GM18520 (cell line): ENCODE data around the gene CDH23.
A peak's percentile ranks its signal among the peaks of the same experiment; 100 is the strongest.

Source experiments
- ATAC-seq: cut with Tn5 transposase; IDR thresholded peaks from one replicate; pipeline ENCODE4 v1.9.1; 2021; ENCODE audit not compliant: unreplicated experiment

CDH23 gene

DNA sequence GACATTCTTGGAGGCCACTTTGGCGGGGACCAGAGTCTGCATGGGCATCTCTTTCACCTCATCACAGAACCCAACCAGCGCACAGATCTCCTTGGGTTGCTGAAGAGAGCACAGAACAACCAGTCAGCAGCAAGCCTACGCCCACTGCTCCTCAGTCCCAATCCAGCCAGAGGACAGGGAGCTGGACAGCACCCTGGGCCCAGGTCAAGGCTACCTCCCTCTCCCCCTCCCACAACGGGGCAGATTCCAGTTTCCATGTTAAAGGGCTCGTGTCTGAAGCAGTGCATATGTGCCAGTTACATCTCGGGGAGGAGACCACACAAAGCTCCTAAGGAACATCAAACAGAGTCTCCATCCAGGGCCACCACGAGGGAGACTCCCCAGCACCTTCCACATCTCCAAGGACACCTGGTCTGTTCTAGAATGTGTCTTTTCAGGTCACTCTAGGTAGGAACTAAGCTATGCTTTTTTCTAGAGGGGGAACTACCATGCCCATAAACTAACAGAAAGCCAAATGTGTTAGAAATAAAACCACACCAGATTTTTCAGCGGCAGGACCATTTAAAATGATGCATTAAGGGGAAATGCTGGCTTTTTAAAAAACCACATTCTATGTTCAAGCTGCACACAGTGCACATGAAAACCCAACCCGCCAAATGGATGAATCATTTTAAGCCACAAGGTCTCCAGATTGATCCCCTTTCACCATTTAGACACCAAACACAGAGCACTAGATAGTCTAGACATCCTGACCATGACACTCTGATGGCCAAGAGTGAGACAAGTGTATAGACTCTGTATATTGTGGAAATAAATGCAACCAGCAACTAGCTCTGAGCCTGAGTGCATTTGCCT, 425.4 kb downstream of the CDH23 start:
- no peak for ATAC-seq

DNA sequence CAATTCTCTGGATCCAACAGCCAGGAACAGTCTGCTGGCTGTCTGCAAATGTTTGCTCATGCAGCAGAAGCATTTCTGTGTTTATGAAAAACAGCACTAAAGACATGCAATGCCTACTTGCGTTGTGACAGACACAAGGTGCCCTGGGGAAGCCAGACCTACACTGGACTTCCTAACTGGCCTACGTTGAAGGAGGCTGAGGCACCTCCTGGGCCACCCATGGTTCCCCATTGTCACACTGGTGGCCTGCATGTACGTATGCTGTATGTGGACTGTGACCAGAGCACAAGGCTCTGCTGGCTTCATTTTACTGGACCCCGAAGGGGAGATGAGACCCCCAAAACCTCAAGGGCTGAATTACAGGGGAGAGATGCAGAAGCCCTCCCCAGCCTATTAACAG, 426.6 kb downstream of the CDH23 start:
- no peak for ATAC-seq

DNA sequence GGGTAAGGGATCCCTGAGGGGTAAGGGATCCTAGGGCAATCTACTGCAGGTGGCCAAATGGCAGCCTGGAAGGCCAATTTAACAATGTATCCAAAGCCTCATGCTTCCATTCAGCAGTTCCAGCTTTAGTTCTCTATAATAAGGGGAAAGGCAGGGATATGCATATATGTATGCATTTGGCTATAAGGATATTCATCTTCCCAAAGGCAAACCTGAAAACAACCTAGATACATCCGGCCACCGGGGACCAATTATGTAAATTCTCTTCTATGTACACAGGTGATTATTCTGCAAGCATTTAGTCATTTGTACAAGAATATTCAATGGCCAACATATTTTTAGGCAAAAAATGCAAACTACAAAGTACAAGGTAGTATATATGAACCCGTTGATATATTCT, 427.6 kb downstream of the CDH23 start:
- ATAC-seq: no peak

DNA sequence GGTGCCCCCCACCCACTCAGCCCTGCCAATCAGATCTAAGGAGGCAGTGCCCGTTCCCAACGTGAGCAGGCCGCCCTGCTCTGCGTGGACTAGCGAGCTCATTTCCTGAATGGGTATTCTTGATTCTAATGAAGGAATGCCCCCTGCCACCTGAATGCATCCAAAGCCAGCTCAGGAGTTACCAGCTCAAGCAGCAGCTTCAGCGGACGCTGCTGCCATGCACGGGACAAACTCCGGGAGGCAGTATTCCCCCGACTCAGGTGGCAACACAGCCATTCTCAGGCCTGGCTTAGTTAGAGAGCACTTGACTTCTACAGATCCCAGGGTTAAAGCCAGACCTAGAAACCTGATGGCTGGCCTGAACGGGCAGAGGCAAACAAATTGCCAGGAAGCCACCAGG, 428.5 kb downstream of the CDH23 start:
- no peak for ATAC-seq

DNA sequence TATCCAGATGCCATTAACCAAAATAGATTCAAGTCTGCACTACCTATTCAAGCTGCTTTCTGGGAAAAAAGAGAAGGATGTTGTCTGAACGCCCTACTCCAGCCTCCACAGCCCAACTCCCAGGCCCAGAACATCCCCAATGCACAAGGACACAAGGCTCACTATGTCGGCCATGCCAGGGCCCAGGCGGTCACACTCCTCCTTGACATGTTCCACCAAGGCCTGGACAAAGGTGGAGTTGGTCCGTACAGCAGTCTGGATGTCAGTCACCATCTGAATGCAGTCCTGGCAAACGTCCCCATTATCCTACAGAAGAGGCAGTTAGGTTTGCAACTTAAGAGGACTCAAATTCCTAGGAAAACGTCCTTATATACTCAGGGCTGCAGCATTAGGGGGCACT, 431.1 kb downstream of the CDH23 start:
- ATAC-seq: no peak

DNA sequence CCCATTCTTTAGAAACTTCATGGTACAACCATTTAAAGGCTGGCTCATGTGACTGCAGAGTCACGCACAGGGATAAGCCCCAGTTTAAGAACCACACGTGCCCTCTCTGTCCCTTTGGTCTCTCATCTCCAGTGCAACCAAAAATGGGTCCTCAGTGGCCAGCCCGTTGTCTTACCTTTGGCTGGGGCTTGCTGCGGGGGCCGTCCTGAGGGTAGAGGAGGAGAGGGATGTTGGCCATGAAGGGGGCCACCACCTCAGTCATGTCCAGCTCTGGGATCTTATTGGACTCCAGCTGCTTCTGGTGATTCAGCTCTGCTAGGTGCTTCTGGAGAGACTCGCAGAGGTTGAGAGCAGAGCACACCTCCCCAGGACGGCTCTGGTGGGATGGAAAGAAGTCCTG, 432.0 kb downstream of the CDH23 start:
- no peak for ATAC-seq

DNA sequence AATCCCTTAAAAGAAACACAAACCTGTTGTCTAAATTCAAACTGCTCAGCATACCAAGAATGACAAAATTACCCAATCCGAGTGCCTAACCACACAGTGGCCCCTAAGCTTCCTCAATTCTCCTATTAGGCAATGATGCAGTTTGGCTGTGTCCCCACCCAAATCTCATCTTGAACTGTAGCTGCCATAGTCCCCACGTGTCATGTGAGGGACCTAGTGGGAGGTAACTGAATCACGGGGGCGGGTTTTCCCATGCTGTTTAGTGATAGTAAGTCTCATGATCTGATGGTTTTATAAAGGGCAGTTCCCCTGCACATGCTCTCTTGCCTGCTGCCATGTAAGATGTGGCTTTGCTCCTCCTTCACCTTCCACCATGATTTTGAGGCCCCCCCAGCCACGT, 432.5 kb downstream of the CDH23 start:
- no peak for ATAC-seq

DNA sequence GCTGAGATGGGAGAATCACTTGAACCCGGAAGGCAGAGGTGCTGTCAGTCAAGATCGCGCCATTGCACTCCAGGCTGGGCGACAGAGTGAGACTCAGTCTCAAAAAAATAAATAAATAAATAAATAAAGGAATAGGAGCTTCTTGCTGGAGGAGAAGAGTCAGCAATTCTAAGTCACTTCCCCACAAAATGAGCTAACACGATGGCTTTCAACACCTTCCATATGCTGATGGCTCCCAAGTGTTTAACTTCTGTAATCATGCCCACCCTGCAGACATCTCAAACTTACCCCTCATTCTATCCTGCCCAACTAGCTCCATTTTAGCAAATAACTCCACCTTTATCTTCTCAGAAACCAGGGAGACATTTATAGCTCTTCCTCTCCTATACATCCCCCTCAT, 433.2 kb downstream of the CDH23 start:
- no peak for ATAC-seq

DNA sequence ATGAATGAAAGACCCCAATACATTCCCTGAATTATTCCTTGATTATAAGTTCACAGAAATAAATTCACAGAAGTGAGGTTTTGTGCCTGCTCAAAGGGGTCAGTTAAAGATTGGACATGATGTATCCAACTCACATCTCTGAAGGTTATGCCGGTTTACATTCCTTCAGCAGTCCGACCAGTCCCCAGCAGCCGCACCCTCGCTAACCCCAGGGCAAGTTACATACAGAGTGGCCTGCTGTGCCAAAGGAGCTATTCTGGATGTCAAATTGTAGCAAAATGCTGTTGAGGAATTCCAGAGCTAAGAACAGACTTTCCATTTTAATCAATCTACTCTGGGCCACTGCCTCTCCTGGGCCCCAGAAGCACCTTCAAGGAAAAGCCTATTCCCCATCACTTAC, 434.0 kb downstream of the CDH23 start:
- no peak for ATAC-seq

DNA sequence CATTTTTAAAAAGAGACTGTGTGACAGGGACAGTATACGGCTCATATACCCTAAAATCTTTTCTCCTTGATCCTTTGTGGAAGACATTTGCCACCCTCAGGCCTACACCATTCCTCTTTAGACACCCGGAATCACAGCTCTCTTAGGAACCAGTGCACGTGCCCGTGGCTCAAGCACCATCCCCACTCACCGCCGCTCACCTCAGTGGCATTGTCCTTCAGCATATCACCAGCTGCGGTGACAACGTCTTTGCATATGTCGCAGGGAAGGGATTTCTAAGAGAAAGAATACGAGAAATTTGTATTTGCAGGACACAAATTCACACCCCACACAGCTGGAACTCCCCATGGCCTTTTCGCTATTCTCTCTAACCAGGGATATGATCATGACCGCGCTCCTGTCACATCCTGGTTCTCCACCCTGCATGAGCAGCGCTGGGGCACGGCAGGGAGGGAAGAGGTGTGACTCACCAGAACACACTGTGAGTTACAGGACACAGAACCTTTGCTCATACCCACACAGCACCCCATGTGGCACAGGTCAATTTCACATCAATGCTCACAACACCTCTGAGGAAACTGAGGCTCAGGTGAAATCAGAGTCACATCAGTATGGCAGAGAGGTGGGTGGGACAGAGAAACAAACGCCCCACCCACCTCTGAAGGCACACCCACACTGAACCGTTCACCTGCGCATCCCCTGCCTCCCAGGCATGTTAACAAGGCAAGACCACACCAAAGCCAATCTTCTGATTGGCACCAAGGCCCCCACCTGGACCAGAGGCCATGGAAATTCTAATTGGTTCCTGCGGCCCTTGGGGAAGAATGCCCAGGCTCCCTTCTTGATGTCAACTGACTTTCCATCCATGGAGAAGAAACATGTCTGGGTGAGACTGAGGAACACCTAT, 435.2 kb downstream of the CDH23 start:
- no peak for ATAC-seq

DNA sequence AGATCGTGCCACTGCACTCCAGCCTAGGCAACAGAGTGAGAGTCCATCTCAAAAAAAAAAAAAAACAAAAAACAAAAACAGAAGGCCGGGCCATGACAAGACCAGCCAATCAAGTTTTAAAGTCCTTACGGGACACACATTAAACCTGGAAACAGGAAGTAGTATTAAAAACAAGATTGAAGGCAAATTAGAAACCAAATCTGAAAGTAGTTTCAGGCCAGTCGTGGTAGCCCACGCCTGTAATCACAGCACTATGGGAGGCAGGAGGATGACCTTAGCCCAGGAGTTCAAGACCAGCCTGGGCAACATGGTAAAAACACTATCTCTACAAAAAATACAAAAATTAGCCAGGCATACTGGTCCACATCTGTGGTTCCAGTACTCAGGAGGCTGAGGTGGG, 436.2 kb downstream of the CDH23 start:
- ATAC-seq: no peak

DNA sequence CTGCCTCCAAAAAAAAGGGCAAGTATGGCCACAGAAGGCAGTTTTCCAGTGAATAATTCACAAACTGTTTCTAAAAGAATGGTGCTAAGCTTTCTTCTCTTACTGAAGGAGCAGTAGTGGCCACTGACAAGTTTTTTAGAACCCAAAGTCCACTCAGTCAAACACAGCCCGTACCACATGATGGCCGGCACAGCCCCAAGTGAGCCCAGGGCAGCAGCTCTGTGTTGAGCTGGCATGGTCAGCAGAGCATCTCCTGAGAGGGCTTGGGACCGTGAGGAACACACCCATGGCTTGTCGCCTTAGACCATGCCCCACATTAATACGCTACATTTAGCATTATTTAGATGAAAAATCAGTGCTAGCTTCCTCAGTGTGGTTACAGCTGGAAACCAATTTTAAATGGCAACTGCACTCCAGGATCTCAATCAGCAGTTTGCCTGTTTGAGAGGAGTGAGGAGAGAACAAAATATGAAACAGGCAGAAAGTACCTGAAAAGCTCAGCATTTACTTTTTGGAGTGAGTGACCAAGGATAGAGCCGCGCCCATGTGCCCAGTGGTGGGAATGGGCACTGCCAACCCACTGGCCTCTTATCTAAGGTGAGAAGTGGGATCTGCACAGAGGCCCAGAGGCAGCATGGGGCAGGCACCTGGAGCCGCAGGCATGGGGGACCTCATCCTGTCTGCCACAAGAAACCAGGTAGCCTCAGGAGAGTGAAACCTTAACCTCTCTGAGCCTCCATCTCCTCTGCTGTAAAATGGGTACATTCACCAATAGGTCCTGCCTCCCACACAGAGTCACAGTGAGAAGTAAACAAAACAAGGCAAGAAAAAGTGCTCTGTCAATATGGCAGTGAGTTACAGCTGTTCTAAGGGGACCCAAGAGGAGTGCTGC, 437.0 kb downstream of the CDH23 start:
- ATAC-seq: no peak

DNA sequence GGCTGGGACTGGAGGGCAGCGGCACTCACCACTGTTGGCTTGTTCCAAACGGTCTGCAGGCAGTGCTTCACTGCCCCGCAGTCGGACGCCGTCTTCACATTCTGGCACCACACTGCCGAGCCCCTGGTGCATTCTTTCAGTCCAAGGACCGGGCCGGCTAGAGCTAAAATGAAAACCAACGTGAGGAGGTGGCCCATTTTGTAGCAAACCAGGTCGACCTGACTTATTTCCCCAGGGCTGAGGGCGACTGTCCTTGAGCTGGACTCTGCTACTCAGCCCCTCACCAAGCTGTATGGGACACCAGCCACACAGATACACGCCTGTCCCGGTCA, 437.6 kb downstream of the CDH23 start:
- no peak for ATAC-seq

DNA sequence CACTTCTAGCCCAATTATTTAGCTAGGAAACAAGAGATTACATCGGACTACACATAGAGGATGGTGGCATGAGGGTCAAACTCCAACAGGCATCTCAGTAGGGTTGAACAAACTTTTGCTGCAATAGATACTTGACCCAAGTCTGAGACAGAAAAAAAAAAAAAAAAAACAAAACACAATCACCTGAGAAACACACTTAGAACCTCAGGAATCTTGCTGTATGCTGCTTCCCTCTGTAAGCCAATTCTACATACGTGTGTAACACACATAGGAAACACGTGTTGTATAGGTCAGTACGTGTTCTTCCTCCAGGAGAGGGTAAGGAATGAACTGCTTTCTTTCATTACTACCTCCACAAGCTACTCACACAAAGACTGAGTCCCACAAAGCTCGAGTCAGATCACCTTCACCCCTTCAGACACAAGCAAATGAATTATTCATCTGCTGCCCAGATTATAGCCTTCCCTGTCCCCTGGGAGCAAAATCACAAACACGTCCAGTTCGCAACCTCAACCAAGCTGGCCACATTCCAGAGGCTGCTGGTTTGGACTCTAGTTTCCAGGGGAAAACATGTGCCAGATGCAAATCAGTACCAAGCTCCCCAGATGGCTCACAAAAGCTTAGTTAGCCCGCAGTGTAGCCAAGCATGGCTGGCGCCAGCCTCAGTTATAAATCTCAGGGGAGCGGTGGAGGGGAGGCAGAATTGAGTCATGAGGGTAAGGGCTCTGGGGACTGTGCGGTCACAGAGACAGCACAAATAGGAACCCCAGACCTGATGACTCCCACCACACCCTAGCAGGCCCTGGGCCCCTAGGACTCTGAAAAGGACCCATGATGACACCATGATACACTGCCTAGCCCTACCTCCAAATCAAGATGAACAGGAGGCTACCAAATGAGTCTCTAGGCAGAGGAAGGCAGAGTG, 439.2 kb downstream of the CDH23 start:
- peak; percentile 89 for ATAC-seq

DNA sequence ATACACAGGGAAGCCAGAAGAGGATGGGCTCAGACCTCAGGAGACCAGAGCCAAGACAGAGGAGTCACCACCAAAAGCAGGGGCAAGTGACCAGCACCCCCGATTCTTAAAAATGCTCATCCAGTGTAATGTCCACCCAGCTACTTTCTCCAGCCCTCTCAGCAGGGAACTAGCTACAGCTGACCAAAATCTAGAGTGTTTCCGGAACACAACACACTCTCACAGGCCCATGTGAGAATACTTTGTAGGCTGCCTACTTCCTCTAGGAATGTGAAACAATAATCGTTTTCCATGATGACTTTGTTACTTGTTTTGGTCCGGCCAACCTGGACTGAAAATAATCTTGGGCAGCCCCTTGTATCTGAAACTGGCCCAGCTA, 439.9 kb downstream of the CDH23 start:
- ATAC-seq: peak; percentile 9

DNA sequence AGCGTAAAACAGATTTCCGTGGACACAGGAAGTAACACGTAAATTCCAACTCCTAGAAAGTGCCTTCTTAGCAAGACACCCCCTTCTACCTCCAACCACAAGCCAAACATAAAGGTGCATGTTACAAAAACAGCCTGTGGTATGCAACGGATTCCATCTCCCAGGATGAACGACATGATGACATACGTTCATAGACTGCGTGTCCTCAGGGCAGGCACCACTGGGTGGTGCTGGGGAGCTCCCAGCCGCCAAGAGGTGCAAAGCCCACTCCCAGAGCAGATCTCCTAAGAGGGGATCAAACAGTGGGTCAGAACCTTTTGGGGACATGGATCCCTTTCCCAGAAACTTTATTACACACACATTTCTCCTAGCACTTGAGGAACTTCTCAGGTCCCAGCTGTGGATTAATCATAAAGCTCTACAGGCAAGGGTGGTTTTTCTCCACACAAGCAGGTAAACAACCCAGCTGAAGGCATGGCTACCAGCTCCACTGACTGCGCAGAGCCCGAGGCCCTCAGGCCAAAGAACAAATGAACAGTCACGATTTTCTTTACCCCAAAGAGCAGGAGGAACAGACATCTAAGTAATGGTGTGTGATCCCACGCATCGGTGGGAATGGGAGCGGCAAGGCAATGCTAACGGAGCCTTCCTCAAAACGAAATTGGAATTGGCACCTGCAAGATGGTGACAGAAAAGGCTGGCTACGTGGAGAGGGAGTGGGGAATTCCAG, 440.5 kb downstream of the CDH23 start:
- ATAC-seq: no peak

DNA sequence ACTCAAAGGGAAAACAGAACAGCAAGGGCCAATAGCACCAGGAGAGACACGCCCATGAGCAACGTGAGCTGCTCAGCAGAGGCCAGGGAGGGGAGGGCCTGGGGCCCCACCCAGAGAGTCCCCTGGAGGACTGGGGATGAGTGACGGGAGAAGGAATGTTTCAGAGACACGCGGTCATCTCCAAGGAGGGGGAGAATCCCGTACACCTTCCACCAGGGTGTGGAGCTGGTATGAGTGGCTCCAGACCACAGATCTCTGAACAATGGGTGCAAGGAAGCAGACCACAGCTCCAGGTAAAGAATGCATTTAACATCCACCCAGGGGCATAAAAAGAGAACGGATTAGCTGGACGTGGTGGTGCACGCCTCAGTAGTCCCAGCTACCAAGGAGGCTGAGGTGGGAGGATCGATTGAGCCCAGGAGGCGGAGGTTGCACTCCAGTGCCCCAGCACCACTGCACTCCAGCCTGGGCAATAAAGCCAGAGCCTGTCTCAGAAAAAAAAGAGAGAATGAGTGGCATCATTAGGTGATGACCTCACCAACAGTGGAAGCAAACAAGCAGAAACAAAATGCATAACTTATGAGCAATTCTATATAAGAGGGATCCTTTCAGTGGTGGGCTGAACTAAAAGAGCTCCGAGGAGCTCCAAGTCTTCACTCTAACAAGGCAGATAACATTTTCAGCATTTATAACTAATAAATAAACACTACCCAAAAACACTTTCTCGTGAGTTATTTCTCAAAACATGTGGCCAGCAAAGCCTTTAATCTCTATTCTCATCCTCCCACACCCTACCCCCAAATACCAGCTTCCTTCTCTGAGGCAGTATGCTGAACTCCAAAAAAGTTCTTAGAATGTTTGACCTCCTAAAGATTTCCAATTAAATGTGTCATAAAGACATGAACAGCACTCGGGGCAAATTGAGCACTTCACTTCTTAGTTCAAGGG, 441.8 kb downstream of the CDH23 start:
- ATAC-seq: no peak

DNA sequence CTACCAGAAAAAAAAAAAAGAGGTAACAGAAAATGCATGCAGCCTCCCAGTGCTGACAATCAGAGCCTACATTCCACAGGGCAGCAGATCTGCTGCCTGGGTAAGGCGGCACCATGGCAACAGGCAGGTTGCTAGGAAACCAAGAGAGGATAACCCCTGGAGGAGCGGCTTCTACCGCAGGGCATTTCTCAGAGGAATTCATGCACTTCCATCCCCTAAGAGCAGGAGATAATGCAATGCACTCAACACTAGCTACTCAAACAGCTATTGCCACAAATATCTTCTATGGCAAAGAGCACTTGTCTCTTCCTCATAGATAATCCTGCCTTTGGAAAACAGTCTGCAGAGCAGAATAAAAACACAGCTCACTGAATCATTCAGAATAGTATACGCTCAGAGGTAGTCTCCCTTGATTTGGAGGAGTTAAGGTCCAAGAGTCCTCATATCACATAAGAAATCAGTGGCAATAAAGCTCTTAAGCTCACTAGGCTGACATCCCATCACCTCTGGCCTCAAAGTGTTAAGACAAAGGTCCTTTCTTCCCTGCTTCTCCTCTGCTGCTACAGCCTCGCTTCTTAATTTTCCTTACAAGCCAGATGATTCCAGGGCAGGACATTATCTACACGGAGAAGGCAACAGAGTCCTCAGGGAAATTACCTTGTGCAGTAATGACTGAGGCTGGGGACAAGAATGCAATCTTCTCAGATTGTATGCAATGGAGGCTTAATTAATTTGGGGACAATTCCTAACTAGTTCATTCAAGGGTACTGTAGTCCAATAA, 443.6 kb downstream of the CDH23 start:
- ATAC-seq: no peak
